ENCODE results near the gene SNX33.
A peak's percentile ranks its signal among the peaks of the same experiment; 100 is the strongest.
"Not testable (repeated sequence)": the region's sequence is repeated elsewhere in the genome, so short reads cannot be mapped to it uniquely, and the experiment has no call there.

Gene SNX33

GRCh38 chr15:75631935-75632334 is 15.8 kb upstream of the SNX33 start:
- H3K36me3 ChIP-seq (ENCODE audit: insufficient read depth, low read length), result peaks cover under 1% of the 10 kb centered on the region
- no peak overlapping the region for H3K4me3 ChIP-seq (ENCODE audit: low read length)
- H3K4me2 ChIP-seq (ENCODE audit: low read length), result no peak overlapping the region
- no peaks in the 10 kb centered on the region for H3K4me1 ChIP-seq (ENCODE audit: control insufficient read depth, insufficient read depth, low read length)
- H3K9ac ChIP-seq (ENCODE audit: low read depth, low read length), result no peak overlapping the region
- H3K27me3 ChIP-seq (ENCODE audit: control insufficient read depth, insufficient read depth, low read length), result no peaks in the 10 kb centered on the region
- H3K9me3 ChIP-seq (replicated peaks; ENCODE audit: low read length), result no peaks in the 10 kb centered on the region

GRCh38 chr15:75633922-75634321 is 13.8 kb upstream of the SNX33 start:
- H3K27me3 ChIP-seq (ENCODE audit: control insufficient read depth, insufficient read depth, low read length); H3K36me3 ChIP-seq (ENCODE audit: insufficient read depth, low read length); H3K9me3 ChIP-seq (replicated peaks; ENCODE audit: low read length); H3K4me3 ChIP-seq (ENCODE audit: low read length); H3K4me2 ChIP-seq (ENCODE audit: low read length); H3K9ac ChIP-seq (ENCODE audit: low read depth, low read length): not testable (repeated sequence)
- H3K4me1 ChIP-seq (ENCODE audit: control insufficient read depth, insufficient read depth, low read length), result peaks cover 11% of the 10 kb centered on the region

GRCh38 chr15:75636026-75636425 is 11.7 kb upstream of the SNX33 start:
- H3K4me2 ChIP-seq (ENCODE audit: low read length), result no peak overlapping the region
- H3K4me1 ChIP-seq (ENCODE audit: control insufficient read depth, insufficient read depth, low read length), result peaks cover 15% of the 10 kb centered on the region
- no peak overlapping the region for H3K4me3 ChIP-seq (ENCODE audit: low read length)
- no peak overlapping the region for H3K9ac ChIP-seq (ENCODE audit: low read depth, low read length)
- H3K9me3 ChIP-seq (replicated peaks; ENCODE audit: low read length), result no peaks in the 10 kb centered on the region
- H3K36me3 ChIP-seq (ENCODE audit: insufficient read depth, low read length), result peaks cover 9% of the 10 kb centered on the region
- no peaks in the 10 kb centered on the region for H3K27me3 ChIP-seq (ENCODE audit: control insufficient read depth, insufficient read depth, low read length)

- H3K4me1 ChIP-seq (ENCODE audit: control insufficient read depth, insufficient read depth, low read length), result peaks cover 15% of the 10 kb centered on the region
- H3K4me2 ChIP-seq (ENCODE audit: low read length), result peak overlapping the region; percentile 98
- H3K9me3 ChIP-seq (replicated peaks; ENCODE audit: low read length), result no peaks in the 10 kb centered on the region
- H3K4me3 ChIP-seq (ENCODE audit: low read length), result peak overlapping the region; percentile 11
- peak overlapping the region; percentile 89 for H3K9ac ChIP-seq (ENCODE audit: low read depth, low read length)
- H3K27me3 ChIP-seq (ENCODE audit: control insufficient read depth, insufficient read depth, low read length), result no peaks in the 10 kb centered on the region
- peaks cover 9% of the 10 kb centered on the region for H3K36me3 ChIP-seq (ENCODE audit: insufficient read depth, low read length)
Observed at GRCh38 chr15:75637245-75638009, 10.3 kb upstream of the SNX33 start.

- Histone ChIP-seq H3K27me3 (ENCODE audit: control insufficient read depth, insufficient read depth, low read length) (no peaks in the 10 kb centered on the region), H3K9ac (ENCODE audit: low read depth, low read length) (peak overlapping the region; percentile 89), H3K36me3 (ENCODE audit: insufficient read depth, low read length) (peaks cover 9% of the 10 kb centered on the region), H3K4me3 (ENCODE audit: low read length) (peak overlapping the region; percentile 99), H3K9me3 (replicated peaks; ENCODE audit: low read length) (no peaks in the 10 kb centered on the region), H3K4me2 (ENCODE audit: low read length) (peak overlapping the region; percentile 98), H3K4me1 (ENCODE audit: control insufficient read depth, insufficient read depth, low read length) (peaks cover 17% of the 10 kb centered on the region)
Observed at GRCh38 chr15:75639191-75639708, 8.5 kb upstream of the SNX33 start.

GRCh38 chr15:75639709-75640482 is 7.8 kb upstream of the SNX33 start, which contains the start of gene IMP3:
Gene IMP3, minus strand, starts transcription at chr15:75640224. Its CDS starts 56 bp downstream, at chr15:75640168.
- peaks cover 9% of the 10 kb centered on the region for H3K36me3 ChIP-seq (ENCODE audit: insufficient read depth, low read length)
- no peaks in the 10 kb centered on the region for H3K27me3 ChIP-seq (ENCODE audit: control insufficient read depth, insufficient read depth, low read length)
- peak within 1 kb of the TSS; percentile 98 for H3K4me2 ChIP-seq (ENCODE audit: low read length)
- no peaks in the 10 kb centered on the region for H3K9me3 ChIP-seq (replicated peaks; ENCODE audit: low read length)
- H3K4me1 ChIP-seq (ENCODE audit: control insufficient read depth, insufficient read depth, low read length), result peaks cover 19% of the 10 kb centered on the region
- peak within 1 kb of the TSS; percentile 99 for H3K4me3 ChIP-seq (ENCODE audit: low read length)
- H3K9ac ChIP-seq (ENCODE audit: low read depth, low read length), result peak within 1 kb of the TSS; percentile 89

GRCh38 chr15:75640483-75641178 is 7.1 kb upstream of the SNX33 start:
- Histone ChIP-seq H3K9me3 (replicated peaks; ENCODE audit: low read length) (no peaks in the 10 kb centered on the region), H3K4me1 (ENCODE audit: control insufficient read depth, insufficient read depth, low read length) (peaks cover 19% of the 10 kb centered on the region), H3K4me3 (ENCODE audit: low read length) (peak overlapping the region; percentile 99), H3K27me3 (ENCODE audit: control insufficient read depth, insufficient read depth, low read length) (no peaks in the 10 kb centered on the region), H3K9ac (ENCODE audit: low read depth, low read length) (peak overlapping the region; percentile 89), H3K4me2 (ENCODE audit: low read length) (peak overlapping the region; percentile 98), H3K36me3 (ENCODE audit: insufficient read depth, low read length) (peaks cover 9% of the 10 kb centered on the region)

- H3K27me3 ChIP-seq (ENCODE audit: control insufficient read depth, insufficient read depth, low read length), result no peaks in the 10 kb centered on the region
- no peaks in the 10 kb centered on the region for H3K9me3 ChIP-seq (replicated peaks; ENCODE audit: low read length)
- H3K36me3 ChIP-seq (ENCODE audit: insufficient read depth, low read length), result peaks cover 9% of the 10 kb centered on the region
- no peak overlapping the region for H3K9ac ChIP-seq (ENCODE audit: low read depth, low read length)
- no peak overlapping the region for H3K4me3 ChIP-seq (ENCODE audit: low read length)
- peak overlapping the region; percentile 98 for H3K4me2 ChIP-seq (ENCODE audit: low read length)
- peaks cover 21% of the 10 kb centered on the region for H3K4me1 ChIP-seq (ENCODE audit: control insufficient read depth, insufficient read depth, low read length)
Observed at GRCh38 chr15:75641179-75641503, 6.6 kb upstream of the SNX33 start.

GRCh38 chr15:75641603-75642002 is 6.1 kb upstream of the SNX33 start:
- Histone ChIP-seq H3K9me3 (replicated peaks; ENCODE audit: low read length) (no peaks in the 10 kb centered on the region), H3K9ac (ENCODE audit: low read depth, low read length) (no peak overlapping the region), H3K4me3 (ENCODE audit: low read length) (no peak overlapping the region), H3K4me2 (ENCODE audit: low read length) (no peak overlapping the region), H3K36me3 (ENCODE audit: insufficient read depth, low read length) (peaks cover 9% of the 10 kb centered on the region), H3K27me3 (ENCODE audit: control insufficient read depth, insufficient read depth, low read length) (no peaks in the 10 kb centered on the region), H3K4me1 (ENCODE audit: control insufficient read depth, insufficient read depth, low read length) (peaks cover 25% of the 10 kb centered on the region)

- no peak overlapping the region for H3K4me2 ChIP-seq (ENCODE audit: low read length)
- H3K4me3 ChIP-seq (ENCODE audit: low read length), result no peak overlapping the region
- H3K4me1 ChIP-seq (ENCODE audit: control insufficient read depth, insufficient read depth, low read length), result peaks cover 26% of the 10 kb centered on the region
- H3K9ac ChIP-seq (ENCODE audit: low read depth, low read length), result no peak overlapping the region
- H3K9me3 ChIP-seq (replicated peaks; ENCODE audit: low read length), result no peaks in the 10 kb centered on the region
- H3K27me3 ChIP-seq (ENCODE audit: control insufficient read depth, insufficient read depth, low read length), result no peaks in the 10 kb centered on the region
- peaks cover 2% of the 10 kb centered on the region for H3K36me3 ChIP-seq (ENCODE audit: insufficient read depth, low read length)
Observed at GRCh38 chr15:75644376-75644775, 3.3 kb upstream of the SNX33 start.
